ENCODE measurements around the gene MSTN.

GRCh38 chr2:190082118-190082517 lies 19.6 kb upstream of the MSTN start:
- TF ChIP-seq EZH2 (IDR thresholded peaks at IDR 0.05; ENCODE audit: borderline replicate concordance, low read length) (no peak), CTCF (IDR thresholded peaks at IDR 0.05; ENCODE audit: low read length) (no peak)

Data from OCI-LY1 (cell line).